ENCODE results near the gene TTC39A.

Gene TTC39A

GRCh38 chr1:51330331-51331201, at the start of gene TTC39A:
Gene TTC39A (minus strand): TSS chr1:51330562. CDS start chr1:51330477, 85 bp downstream.
- DNase-seq, result no peak

DNA sequence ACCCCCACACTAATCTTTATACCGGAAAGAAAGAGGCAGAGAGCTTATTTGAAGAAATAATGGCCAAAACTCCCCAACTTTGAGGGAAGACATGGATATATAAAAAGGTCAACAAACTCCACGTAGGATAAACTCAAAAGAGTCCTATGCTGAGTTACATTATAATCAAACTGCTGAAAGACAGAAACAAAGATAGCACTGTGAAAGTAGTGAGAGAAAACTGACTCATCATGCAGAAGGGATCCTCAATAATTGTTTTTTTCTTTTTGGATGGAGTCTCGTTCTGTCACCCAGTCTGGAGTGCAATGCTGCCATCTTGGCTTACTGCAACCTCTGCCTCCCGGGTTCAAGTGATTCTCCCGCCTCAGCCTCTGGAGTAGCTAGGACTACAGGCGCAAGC, 48.5 kb upstream of the TTC39A start:
- DNase-seq, result no peak

GRCh38 chr1:51373898-51374297, 43.5 kb upstream of the TTC39A start:
- no peak for DNase-seq

GRCh38 chr1:51372561-51372960, 42.2 kb upstream of the TTC39A start:
- DNase-seq, result no peak

GRCh38 chr1:51369171-51369570, 38.8 kb upstream of the TTC39A start:
- no peak for DNase-seq

- no peak for DNase-seq
Measured at GRCh38 chr1:51365774-51366173, 35.4 kb upstream of the TTC39A start.

DNA sequence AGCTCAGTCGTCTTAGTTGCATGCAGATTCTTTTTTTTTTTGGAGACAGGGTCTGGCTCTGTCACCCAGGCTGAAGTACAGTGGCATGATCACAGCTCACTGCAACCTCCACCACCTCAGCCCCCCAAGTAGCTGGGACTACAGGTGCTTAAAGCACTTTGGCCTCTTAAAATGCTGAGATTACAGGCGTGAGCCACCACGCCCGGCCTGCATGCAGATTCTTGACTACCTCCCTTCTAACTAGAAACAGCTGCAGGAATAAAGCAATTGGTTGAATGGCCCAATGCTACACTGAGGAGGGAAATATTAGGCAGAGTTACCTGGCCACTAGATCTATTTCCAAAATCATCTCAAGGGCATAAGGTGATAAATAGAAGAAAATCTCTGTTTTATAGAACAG, 29.5 kb upstream of the TTC39A start:
- DNase-seq, result no peak

DNA sequence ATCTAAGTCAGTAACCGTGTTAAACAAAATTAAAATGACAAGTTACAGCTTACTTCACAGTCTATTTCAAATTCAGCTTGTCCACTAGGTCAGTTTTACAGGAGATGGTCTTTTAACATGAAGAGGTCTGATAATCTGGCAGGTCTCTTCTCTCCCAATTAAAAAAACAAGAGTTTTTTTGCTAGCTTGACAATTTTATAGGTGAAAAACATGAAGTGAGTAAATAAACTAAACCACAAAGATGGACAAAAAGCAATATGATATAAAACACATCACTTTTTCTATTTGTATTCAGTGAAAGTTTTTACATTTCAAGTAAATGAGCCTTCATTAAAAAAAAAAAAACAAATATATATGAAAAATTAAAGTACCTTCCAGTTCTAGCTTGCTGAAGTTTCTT, 25.0 kb upstream of the TTC39A start:
- DNase-seq, result no peak

DNA sequence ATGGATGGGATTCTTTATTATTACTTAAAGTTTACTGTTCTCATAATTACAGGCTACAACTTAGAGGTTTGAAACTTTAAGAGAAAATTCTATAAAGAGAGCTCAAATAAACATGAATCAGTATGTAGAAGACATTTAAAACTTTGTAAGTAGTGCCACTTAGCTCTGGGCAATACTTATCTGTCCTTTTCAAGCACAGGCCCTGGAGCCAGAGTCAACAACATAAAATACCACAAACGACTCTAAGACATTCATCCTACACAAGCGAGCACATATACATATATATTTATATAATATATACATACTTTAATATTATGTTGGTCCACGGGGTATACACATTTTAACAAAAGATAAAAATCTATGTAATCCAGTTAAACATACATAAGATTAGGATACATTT, 24.1 kb upstream of the TTC39A start:
- no peak for DNase-seq

- DNase-seq, result no peak
Measured at GRCh38 chr1:51351907-51352306, 21.5 kb upstream of the TTC39A start.

DNA sequence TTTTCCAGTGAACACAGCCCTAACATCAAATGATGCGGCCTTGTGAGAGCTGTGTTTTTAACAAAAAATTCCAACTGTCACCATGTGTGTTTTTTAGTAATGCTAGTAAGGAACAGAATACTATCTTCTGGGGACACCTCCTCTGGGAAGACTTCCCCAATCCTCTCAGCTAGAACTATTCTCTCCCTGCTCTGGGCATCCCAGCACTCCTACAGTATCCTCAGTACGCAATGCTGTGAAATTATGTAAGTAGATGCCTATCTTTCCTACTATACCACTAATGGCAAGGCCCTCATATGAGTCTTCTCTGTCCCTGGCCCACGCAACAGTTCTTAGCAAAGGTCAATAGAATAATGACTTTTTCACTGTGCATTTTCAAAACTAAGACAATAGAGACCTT, 19.5 kb upstream of the TTC39A start:
- DNase-seq, result no peak

DNA sequence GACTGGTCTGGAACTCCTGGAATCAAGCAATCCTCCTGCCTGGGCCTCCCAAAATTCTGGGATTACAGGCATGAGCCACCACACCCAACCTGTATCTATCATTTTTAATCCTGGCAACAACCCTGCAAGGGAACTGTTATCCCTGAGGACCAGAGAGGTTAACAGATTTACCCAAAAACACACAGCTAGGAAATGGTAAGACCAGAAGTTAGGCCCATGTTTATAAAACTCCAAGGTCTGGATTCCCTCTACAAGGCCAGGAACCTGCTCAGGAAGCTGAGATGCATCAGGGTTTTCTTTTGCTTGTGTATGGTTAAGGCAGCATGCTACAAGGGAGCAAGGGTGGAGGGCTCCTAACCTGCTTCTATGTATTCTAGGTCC, 17.8 kb upstream of the TTC39A start:
- DNase-seq, result no peak

- DNase-seq, result no peak
Measured at GRCh38 chr1:51347398-51348146, 17.2 kb upstream of the TTC39A start.

- no peak for DNase-seq
Measured at GRCh38 chr1:51346086-51346942, 16.0 kb upstream of the TTC39A start.

- DNase-seq, result no peak
Measured at GRCh38 chr1:51345300-51345687, 14.9 kb upstream of the TTC39A start.

- DNase-seq, result no peak
Measured at GRCh38 chr1:51344602-51345299, 14.4 kb upstream of the TTC39A start.

DNA sequence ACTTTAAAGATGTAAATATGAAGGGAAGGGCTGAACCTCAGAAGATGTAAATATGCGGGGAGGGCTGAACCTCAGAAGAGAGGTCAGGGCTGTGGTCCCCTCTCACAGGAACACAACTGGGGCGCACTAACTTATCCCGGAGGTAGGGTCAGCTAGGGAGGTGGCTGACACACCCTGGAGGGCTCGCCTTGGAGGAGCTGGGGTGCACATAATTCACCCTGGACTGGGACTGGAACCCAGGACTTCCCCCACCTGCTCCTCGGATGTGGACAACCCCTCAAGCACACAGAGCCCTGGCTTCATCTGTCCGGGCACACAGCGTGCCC, 13.9 kb upstream of the TTC39A start:
- DNase-seq, result no peak

DNA sequence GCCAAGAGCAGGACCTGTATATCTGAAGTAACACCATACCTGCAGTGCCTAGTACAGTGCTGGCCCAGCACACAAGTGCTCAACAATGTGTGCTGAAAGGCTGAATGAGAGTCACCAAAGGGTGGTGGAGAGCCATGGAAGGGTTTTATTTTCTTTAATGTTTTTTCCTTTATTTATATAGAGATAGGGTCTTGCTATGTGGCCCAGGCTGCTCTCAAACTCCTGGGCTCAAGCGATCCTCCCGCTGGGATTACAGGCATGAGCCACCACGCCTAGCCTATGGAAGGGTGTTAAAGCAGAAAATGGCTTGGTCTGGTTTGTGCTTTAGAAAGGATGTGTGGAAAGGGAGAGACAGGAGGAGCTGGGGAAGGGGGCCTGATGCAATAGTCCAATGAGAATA, 13.3 kb upstream of the TTC39A start:
- DNase-seq, result no peak

- DNase-seq, result no peak
Measured at GRCh38 chr1:51342591-51343206, 12.3 kb upstream of the TTC39A start.

GRCh38 chr1:51341876-51342496, 11.6 kb upstream of the TTC39A start:
- DNase-seq, result no peak

- DNase-seq, result no peak
Measured at GRCh38 chr1:51340380-51340779, 10.0 kb upstream of the TTC39A start.

GRCh38 chr1:51336711-51337110, 6.3 kb upstream of the TTC39A start:
- no peak for DNase-seq

All from stimulated activated CD4-positive, alpha-beta T cell treated with anti-CD3 and anti-CD28 coated beads, Interleukin-2, amount 100 ng/mL, for 24 hours (primary cell).